Loucy (cell line): ENCODE measurements around the gene TNFRSF8.

Source experiments
- H2AFZ ChIP-seq: fragments of 200-600 bp; sonication (generic); 2 replicates; pipeline ENCODE4 v1.6.0; 2016; ENCODE audit warnings: antibody characterized with exemption, mild to moderate bottlenecking, low read length, moderate library complexity
- H3F3A ChIP-seq: fragments of 200-600 bp; 2 replicates; pipeline ENCODE4 v1.6.0; 2016; ENCODE audit warnings: antibody characterized with exemption, low read depth, mild to moderate bottlenecking
- H3K27me3 ChIP-seq: fragments of 200-600 bp; sonication (generic); 2 replicates; pipeline ENCODE4 v1.6.1; 2014; ENCODE audit warnings: low read length, mild to moderate bottlenecking; ENCODE audit not compliant: insufficient read depth, poor library complexity, severe bottlenecking
- H3K36me3 ChIP-seq: fragments of 200-600 bp; sonication (generic); 2 replicates; pipeline ENCODE4 v1.6.1; 2016; ENCODE audit warnings: low read length; ENCODE audit not compliant: insufficient read depth
- H3K4me1 ChIP-seq: fragments of 200-600 bp; sonication (generic); 2 replicates; pipeline ENCODE4 v1.5.1; 2014; ENCODE audit warnings: low read length, mild to moderate bottlenecking; ENCODE audit not compliant: insufficient read depth, poor library complexity, severe bottlenecking
- H3K4me2 ChIP-seq: fragments of 200-600 bp; sonication (generic); 2 replicates; pipeline ENCODE4 v1.6.0; 2014; ENCODE audit warnings: antibody characterized with exemption, low read length, low read depth, mild to moderate bottlenecking; ENCODE audit not compliant: poor library complexity, severe bottlenecking
- H3K4me3 ChIP-seq: fragments of 200-600 bp; sonication (generic); 2 replicates; pipeline ENCODE4 v1.5.1; 2014; ENCODE audit warnings: low read length, mild to moderate bottlenecking, mixed read lengths; ENCODE audit not compliant: poor library complexity, severe bottlenecking
- H3K79me2 ChIP-seq: fragments of 200-600 bp; sonication (generic); 2 replicates; pipeline ENCODE4 v1.6.1; 2014; ENCODE audit warnings: low read length; ENCODE audit not compliant: insufficient read depth
- H3K9ac ChIP-seq: fragments of 200-600 bp; sonication (generic); 2 replicates; pipeline ENCODE4 v1.6.0; 2014; ENCODE audit warnings: mild to moderate bottlenecking, low read depth, low read length, moderate library complexity; ENCODE audit not compliant: poor library complexity, severe bottlenecking
- H3K9me2 ChIP-seq: fragments of 200-600 bp; sonication (generic); replicated peaks from 2 replicates; pipeline ENCODE4 v1.6.1; 2016; ENCODE audit warnings: low read depth, low read length, mixed read lengths
- H3K9me3 ChIP-seq: fragments of 200-600 bp; sonication (generic); 2 replicates; pipeline ENCODE4 v1.6.1; 2014; ENCODE audit warnings: mild to moderate bottlenecking, antibody characterized with exemption, low read length, low read depth; ENCODE audit not compliant: insufficient read depth
- H4K20me1 ChIP-seq: fragments of 200-600 bp; sonication (generic); 2 replicates; pipeline ENCODE4 v1.6.0; 2014; ENCODE audit warnings: antibody characterized with exemption, low read length, mild to moderate bottlenecking; ENCODE audit not compliant: insufficient read depth, poor library complexity, severe bottlenecking
- CTCF ChIP-seq: fragments of 200-600 bp; sonication (generic); conservative IDR thresholded peaks from 2 replicates; pipeline ENCODE4 v1.5.1; 2014; ENCODE audit warnings: mild to moderate bottlenecking, antibody characterized with exemption, low read length
- EZH2phosphoT487 ChIP-seq: fragments of 200-600 bp; IDR thresholded peaks from 2 replicates; pipeline ENCODE4 v1.6.1; 2018; ENCODE audit warnings: antibody characterized with exemption, mild to moderate bottlenecking, moderate library complexity, borderline replicate concordance

Gene TNFRSF8

GRCh38 chr1:12021616-12022015 is 41.5 kb upstream of the TNFRSF8 start:
- Histone ChIP-seq H3K36me3 (no peaks in the 10 kb centered on the region), H3K4me3 (no peak overlapping the region), H2AFZ (no peak overlapping the region), H3K9me3 (no peaks in the 10 kb centered on the region), H3K27me3 (no peaks in the 10 kb centered on the region), H4K20me1 (no peaks in the 10 kb centered on the region), H3K4me2 (no peak overlapping the region), H3K9ac (no peak overlapping the region), H3K79me2 (peaks cover 23% of the 10 kb centered on the region), H3K4me1 (peaks cover 12% of the 10 kb centered on the region), H3K9me2 (no peaks in the 10 kb centered on the region), H3F3A (no peaks in the 10 kb centered on the region)
- no peak for TF ChIP-seq CTCF
- TF ChIP-seq EZH2phosphoT487, result no peak

- no peaks in the 10 kb centered on the region for H4K20me1 ChIP-seq
- peaks cover 12% of the 10 kb centered on the region for H3K4me1 ChIP-seq
- no peak overlapping the region for H2AFZ ChIP-seq
- H3F3A ChIP-seq, result no peaks in the 10 kb centered on the region
- H3K27me3 ChIP-seq, result no peaks in the 10 kb centered on the region
- no peak overlapping the region for H3K9ac ChIP-seq
- no peak overlapping the region for H3K4me2 ChIP-seq
- no peaks in the 10 kb centered on the region for H3K36me3 ChIP-seq
- H3K9me2 ChIP-seq, result no peaks in the 10 kb centered on the region
- peaks cover 23% of the 10 kb centered on the region for H3K79me2 ChIP-seq
- no peaks in the 10 kb centered on the region for H3K9me3 ChIP-seq
- H3K4me3 ChIP-seq, result no peak overlapping the region
- TF ChIP-seq EZH2phosphoT487, result no peak
- TF ChIP-seq CTCF, result no peak
Measured at GRCh38 chr1:12022036-12022435, 41.1 kb upstream of the TNFRSF8 start.

DNA sequence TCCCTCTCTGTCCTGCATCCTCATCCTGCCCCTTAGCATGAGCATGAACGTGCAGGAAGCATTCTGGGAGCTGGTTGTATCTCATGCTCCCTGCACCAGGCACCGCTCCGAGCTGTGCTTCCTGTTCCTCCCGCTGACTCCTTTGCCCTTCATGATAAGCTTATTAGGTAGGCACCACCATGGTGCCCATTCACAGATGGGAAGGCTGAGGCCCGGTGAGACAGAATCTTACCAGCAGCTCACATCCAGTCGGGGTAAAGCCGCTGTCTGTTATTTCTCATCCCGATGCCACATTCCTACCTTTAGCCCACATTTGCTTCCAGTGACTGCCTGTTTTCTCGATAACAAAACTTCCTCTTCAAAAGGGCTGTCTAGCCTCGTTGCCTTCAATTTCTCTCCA is 36.5 kb upstream of the TNFRSF8 start:
- H3K36me3 ChIP-seq, result no peaks in the 10 kb centered on the region
- H3F3A ChIP-seq, result no peaks in the 10 kb centered on the region

More for the DNA sequence above, 36.5 kb upstream of the TNFRSF8 start:
- peaks cover 2% of the 10 kb centered on the region for H3K4me1 ChIP-seq
- no peaks in the 10 kb centered on the region for H3K9me3 ChIP-seq
- peaks cover 5% of the 10 kb centered on the region; the same call in 1 of the 2 replicates for H3K79me2 ChIP-seq
- no peaks in the 10 kb centered on the region for H3K9me2 ChIP-seq
- no peak overlapping the region for H2AFZ ChIP-seq
- no peak overlapping the region for H3K4me2 ChIP-seq
- no peak for TF ChIP-seq EZH2phosphoT487
- no peak for TF ChIP-seq CTCF
- H3K4me3 ChIP-seq, result no peak overlapping the region
- no peaks in the 10 kb centered on the region for H4K20me1 ChIP-seq
- H3K27me3 ChIP-seq, result no peaks in the 10 kb centered on the region
- no peak overlapping the region for H3K9ac ChIP-seq
